NT2/D1 (cell line): ENCODE results near the gene JDP2.

ENCODE experiments used
- DNase-seq: peaks from one replicate; pipeline ENCODE4 v3.0.0-alpha.2; 2011; ENCODE audit warnings: low read depth, low spot score
- H3K27me3 ChIP-seq: 2 replicates; pipeline ENCODE4 v1.6.0; 2011; ENCODE audit warnings: mild to moderate bottlenecking; ENCODE audit not compliant: insufficient read length, insufficient read depth
- H3K36me3 ChIP-seq: 2 replicates; pipeline ENCODE4 v1.6.1; 2011; ENCODE audit warnings: mild to moderate bottlenecking, low read length, mixed read lengths; ENCODE audit not compliant: insufficient read depth, insufficient read length
- H3K4me1 ChIP-seq: 2 replicates; pipeline ENCODE4 v1.5.1; 2011; ENCODE audit not compliant: insufficient read depth, insufficient read length
- H3K4me3 ChIP-seq: 2 replicates; pipeline ENCODE4 v1.5.1; 2011; ENCODE audit warnings: low read depth; ENCODE audit not compliant: insufficient read length
- H3K9ac ChIP-seq: 2 replicates; pipeline ENCODE4 v1.6.0; 2011; ENCODE audit warnings: low read depth; ENCODE audit not compliant: insufficient read length
- H3K9me3 ChIP-seq: 2 replicates; pipeline ENCODE4 v1.5.1; 2011; ENCODE audit warnings: mild to moderate bottlenecking, low read length; ENCODE audit not compliant: insufficient read depth
- SUZ12 ChIP-seq: IDR thresholded peaks from 2 replicates; pipeline ENCODE4 v1.6.1; 2011; ENCODE audit not compliant: insufficient read length, insufficient read depth; ENCODE audit errors: extremely low read depth
- YY1 ChIP-seq: IDR thresholded peaks from 2 replicates; pipeline ENCODE4 v1.6.1; 2011; ENCODE audit not compliant: insufficient read length, insufficient read depth
- ZNF274 ChIP-seq: IDR thresholded peaks from 2 replicates; pipeline ENCODE4 v1.6.1; 2011; ENCODE audit warnings: mild to moderate bottlenecking, low read depth, low read length

The JDP2 gene

DNA sequence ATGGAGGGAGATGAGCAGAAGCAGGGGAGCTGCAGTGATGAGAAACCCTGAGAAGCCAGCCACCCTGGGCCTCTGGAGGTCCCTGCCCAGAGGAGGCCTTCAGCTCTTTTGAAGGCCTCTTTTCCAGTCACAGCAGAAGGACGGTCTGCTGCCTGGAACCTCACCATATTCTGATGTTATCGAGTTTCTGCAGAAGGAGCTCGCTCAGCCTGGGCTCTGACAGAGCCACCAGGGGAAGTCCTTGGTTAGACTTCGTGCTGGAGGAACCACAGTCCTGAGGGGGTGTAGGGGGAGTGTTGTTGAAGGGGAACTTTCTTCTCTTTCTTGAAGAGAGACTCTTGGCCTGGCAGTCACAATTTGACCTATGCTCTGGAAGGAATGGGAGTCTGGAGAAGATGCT lies 69.4 kb downstream of the JDP2 start:
- DNase-seq: no peak
- H3K4me1 ChIP-seq: no peaks in the 10 kb centered on the region
- TF ChIP-seq SUZ12 (no peak), ZNF274 (no peak), YY1 (no peak)

DNA sequence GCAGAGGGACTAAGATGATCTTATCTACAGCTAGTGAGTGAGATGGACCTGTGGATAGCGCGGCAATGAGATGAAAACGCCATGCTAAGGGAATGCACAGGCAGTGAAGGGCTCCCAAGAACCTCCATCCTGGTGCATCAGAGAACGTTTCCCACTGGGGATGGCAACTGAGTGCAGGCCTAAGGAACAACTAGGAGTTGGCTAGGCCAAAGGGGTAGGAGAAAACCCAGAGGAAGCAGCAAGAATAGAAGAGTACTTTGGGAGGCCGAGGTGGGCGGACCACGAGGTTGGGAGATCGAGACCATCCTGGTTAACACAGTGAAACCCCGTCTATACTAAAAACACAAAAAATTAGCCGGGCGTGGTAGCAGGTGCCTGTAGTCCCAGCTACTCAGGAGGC lies 69.9 kb downstream of the JDP2 start:
- H3K9me3 ChIP-seq: no peaks in the 10 kb centered on the region
- no peak overlapping the region for H3K9ac ChIP-seq
- no peak for DNase-seq
- H3K4me3 ChIP-seq: no peak overlapping the region
- H3K27me3 ChIP-seq: no peaks in the 10 kb centered on the region
- H3K4me1 ChIP-seq: no peaks in the 10 kb centered on the region
- TF ChIP-seq YY1 (no peak), SUZ12 (no peak), ZNF274 (no peak)
- no peaks in the 10 kb centered on the region for H3K36me3 ChIP-seq

More for the DNA sequence above, 69.4 kb downstream of the JDP2 start:
- H3K9ac ChIP-seq: no peak overlapping the region
- H3K9me3 ChIP-seq: no peaks in the 10 kb centered on the region
- H3K27me3 ChIP-seq: no peaks in the 10 kb centered on the region
- no peak overlapping the region for H3K4me3 ChIP-seq
- no peaks in the 10 kb centered on the region for H3K36me3 ChIP-seq

DNA sequence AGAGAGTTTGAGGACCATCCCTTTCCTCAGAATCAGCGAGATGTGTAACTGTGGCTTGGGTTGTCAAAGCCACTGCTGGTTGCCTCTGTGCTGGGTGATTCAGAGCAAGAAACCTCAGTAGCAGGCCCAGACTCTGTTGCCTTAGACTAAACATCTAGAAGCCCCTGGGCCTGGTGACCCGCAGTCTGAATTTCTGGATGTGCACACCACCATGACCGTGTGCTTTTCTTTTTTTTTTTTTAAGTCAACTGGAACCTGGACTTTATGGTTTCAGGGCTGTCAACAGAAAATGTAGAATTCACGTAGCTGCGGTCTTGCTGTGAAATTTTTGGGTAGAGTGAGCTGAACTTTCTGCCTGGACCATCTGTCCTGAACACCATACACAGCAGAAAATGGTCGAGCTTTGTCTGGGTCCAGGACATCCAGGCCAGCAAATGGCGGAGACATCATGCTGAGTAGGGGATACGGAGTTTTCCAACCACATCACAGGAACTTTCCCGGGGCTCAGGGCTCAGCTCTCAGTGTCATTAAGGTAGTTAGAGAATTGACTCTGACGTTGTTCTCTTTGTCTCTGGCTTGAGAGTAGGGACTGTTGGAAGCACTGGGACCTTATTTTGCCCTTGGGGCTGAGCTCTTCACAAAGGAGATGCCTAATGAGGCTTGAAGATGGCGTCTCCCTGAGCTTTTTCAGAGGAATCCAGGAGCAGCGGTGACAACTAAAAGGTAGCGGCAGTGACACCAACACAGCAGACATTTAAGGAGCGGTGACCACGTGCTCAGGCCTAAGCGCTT lies 71.5 kb downstream of the JDP2 start:
- H3K36me3 ChIP-seq: no peaks in the 10 kb centered on the region
- no peak for DNase-seq
- H3K4me3 ChIP-seq: no peak overlapping the region
- H3K9ac ChIP-seq: no peak overlapping the region
- no peaks in the 10 kb centered on the region for H3K27me3 ChIP-seq
- H3K9me3 ChIP-seq: no peaks in the 10 kb centered on the region
- H3K4me1 ChIP-seq: no peaks in the 10 kb centered on the region
- peak; percentile 9 for TF ChIP-seq YY1
- TF ChIP-seq SUZ12: no peak

DNA sequence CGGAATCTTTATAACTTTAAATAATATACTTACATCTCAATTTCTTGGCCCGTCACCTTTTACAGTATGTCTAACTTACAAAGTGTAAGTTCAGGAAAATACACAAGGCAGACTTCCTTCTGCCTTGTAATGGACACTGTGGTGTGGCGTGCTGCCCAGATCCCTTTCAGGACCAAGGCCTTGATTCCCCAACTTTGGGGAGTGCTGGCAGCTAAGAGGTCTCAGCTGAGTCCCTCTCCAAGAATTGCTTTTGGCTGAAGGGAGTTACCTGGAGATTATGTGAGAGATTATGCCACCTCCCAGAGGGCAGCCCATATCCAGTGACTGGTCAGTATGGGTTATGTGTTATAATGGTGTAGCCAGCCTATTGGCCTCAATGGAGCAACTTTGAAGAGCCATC lies 73.3 kb downstream of the JDP2 start:
- no peaks in the 10 kb centered on the region for H3K4me1 ChIP-seq

DNA sequence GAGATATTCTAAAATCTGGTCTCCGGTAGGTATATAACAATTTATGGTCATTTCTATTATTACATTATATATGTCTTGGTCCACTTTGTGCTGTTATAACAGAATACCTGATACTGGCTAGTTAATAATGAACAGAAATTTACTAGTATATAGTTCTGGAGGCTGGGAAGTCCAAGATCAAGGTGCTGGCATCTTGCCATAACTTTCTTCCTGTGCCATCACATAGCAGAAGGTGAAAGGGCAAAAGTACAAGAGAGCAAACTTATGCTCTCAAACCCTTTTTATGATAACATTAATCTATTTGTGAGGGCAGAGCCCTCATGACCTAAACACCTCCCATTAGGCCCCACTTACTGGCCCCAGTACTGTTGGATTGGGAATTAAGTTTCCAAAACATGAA lies 76.6 kb downstream of the JDP2 start:
- Histone ChIP-seq H3K9ac (no peak overlapping the region), H3K4me1 (no peaks in the 10 kb centered on the region), H3K36me3 (no peaks in the 10 kb centered on the region), H3K27me3 (no peaks in the 10 kb centered on the region), H3K4me3 (no peak overlapping the region), H3K9me3 (peaks cover 4% of the 10 kb centered on the region; the same call in 1 of the 2 replicates)
- TF ChIP-seq YY1 (no peak), SUZ12 (no peak), ZNF274 (no peak)
- no peak for DNase-seq

More for the DNA sequence above, 73.3 kb downstream of the JDP2 start:
- no peak for DNase-seq
- TF ChIP-seq SUZ12: no peak
- no peak for TF ChIP-seq YY1
- no peak for TF ChIP-seq ZNF274
- no peaks in the 10 kb centered on the region for H3K36me3 ChIP-seq
- H3K9ac ChIP-seq: no peak overlapping the region
- no peak overlapping the region for H3K4me3 ChIP-seq
- H3K9me3 ChIP-seq: no peaks in the 10 kb centered on the region
- no peaks in the 10 kb centered on the region for H3K27me3 ChIP-seq

DNA sequence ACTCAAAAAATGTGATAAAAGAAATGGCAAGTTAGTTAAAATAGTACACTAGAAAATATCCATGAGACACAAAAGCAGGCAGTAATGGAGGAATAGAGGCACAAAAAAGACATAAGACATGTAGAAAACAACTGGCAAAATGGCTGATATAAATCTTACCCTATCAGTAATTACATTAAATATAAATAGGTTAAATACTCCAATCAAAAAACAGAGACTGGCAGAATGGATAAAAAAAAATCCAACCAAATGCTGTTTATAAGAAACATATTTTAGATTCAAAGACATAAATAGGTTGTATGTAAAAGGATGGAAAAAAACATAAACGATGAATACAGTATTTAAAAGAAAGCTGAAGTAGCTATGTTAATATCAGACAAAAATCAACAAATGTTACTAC lies 79.1 kb downstream of the JDP2 start:
- H3K27me3 ChIP-seq: no peaks in the 10 kb centered on the region
- TF ChIP-seq ZNF274: no peak
- no peak for TF ChIP-seq SUZ12
- TF ChIP-seq YY1: no peak
- peaks cover 18% of the 10 kb centered on the region; the same call in 1 of the 2 replicates for H3K9me3 ChIP-seq
- H3K9ac ChIP-seq: no peak overlapping the region
- H3K4me1 ChIP-seq: no peaks in the 10 kb centered on the region
- no peaks in the 10 kb centered on the region for H3K36me3 ChIP-seq
- H3K4me3 ChIP-seq: no peak overlapping the region
- no peak for DNase-seq

DNA sequence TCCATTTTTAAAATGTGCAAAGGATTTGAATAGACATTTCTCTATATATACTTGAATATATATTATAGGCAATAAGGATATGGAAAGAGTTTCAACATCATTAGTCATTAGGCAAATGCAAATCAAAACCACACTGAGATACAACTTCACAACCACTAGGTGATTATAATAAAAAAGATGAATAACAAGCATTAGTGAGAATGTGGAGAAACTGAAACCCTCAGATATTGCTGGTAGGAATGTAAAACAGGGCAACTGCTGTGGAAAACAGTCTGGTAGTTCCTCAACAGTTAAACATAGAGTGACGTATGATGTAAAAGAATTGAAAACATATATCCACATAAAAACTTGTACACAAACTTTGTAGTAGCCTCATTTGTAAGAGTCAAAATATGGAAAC lies 82.7 kb downstream of the JDP2 start:
- Histone ChIP-seq H3K9me3 (peaks cover 18% of the 10 kb centered on the region; the same call in 1 of the 2 replicates), H3K4me1 (peaks cover 2% of the 10 kb centered on the region), H3K27me3 (no peaks in the 10 kb centered on the region), H3K4me3 (no peak overlapping the region), H3K36me3 (no peaks in the 10 kb centered on the region), H3K9ac (no peak overlapping the region)
- TF ChIP-seq ZNF274 (no peak), YY1 (no peak), SUZ12 (no peak)
- DNase-seq: no peak
